ENCODE results near the gene FAM83F. TPM values are rescaled to one million over a fixed set of nuclear protein-coding genes. Genes with fewer than 3 reads are reported as not detected.

Gene FAM83F
- total RNA-seq, 1 experiment from 2014 or later = not detected

DNA sequence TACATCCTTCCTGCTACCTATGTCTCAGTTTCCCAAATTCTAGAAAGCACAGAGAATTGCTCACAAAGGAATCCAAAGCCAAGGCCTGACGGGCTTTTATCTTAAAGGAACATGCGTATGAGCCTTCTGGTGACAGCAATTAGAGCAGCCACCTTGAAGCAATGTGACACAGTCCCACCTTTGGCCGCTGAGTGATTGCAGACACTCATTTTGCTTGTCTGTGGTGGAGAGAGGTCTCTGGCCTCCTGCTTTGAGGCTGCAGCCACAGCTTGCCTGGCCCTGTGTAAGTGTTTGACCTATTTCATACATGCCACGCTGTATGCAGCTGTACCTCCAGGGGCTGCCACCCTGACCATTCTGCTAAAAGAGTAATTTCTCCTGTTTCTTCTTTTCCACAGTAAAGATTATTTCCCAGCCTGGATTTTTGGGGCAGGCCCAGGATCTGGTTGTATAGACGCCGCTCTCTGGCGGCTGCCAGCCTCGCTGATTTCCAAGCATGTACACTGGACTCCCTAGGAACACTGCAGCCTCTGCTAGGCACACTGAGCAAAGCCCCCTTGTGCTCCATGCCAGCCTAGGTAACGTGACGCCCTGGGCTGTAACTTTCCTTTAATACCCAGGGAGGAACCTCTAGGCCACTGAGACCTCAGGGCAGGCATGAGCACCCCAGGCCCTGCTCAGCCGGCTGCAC, 35.7 kb upstream of the FAM83F start:
- no peak for DNase-seq
- Histone ChIP-seq H3K27ac (no peak overlapping the region), H3K9me3 (replicated peaks) (no peaks in the 10 kb centered on the region), H3K4me1 (no peaks in the 10 kb centered on the region), H3K4me3 (no peak overlapping the region), H3K27me3 (no peaks in the 10 kb centered on the region), H3K36me3 (no peaks in the 10 kb centered on the region)

DNA sequence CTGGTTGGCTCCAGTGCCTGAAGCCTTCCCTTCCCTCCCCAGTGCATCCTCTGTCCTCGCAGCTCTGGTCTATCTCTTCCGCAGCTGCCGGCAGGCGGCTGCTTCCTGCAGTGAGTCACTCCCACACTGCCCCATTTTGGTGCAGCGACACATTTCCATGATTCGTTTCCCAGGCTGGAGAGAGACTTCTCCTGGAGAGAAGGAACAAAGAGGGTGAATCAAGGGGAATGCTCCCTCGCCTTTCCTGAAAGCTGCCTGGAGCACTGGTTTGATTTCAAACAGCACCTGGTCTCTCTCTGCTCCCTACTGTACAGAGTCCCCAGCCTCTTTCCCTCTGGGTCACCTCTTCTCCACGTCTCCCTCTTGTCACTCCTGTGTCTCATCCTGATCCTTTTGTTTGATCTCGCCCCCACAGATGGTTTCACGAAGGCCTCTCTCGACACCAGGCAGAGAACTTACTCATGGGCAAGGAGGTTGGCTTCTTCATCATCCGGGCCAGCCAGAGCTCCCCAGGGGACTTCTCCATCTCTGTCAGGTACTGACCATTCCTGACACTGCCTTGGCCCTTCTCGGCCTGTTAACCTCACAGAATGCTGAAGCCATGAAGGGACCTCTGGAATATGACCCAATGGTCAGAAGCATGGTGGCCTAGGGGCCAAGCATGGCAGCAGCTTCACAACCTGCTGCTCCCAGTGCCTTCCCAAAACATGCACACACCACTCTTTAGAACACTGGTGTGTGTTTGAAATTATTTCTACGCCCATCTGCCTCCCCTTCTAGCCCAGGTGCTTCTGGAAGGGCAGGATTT, 34.9 kb upstream of the FAM83F start, which contains the start of gene TMA7B:
Gene TMA7B (plus strand): TSS at position 758 of the 808 bp plus-strand sequence. CDS start 3,978 bp downstream, outside the sequence.
- H3K27ac ChIP-seq = peak within 1 kb of the TSS; percentile 10; the same call in 1 of the 2 replicates
- H3K9me3 ChIP-seq (replicated peaks) = no peaks in the 10 kb centered on the region
- H3K36me3 ChIP-seq = no peaks in the 10 kb centered on the region
- H3K4me1 ChIP-seq = no peaks in the 10 kb centered on the region
- H3K4me3 ChIP-seq = no peak within 1 kb of the TSS
- DNase-seq = peak; percentile 19 to 45
- no peaks in the 10 kb centered on the region for H3K27me3 ChIP-seq

DNA sequence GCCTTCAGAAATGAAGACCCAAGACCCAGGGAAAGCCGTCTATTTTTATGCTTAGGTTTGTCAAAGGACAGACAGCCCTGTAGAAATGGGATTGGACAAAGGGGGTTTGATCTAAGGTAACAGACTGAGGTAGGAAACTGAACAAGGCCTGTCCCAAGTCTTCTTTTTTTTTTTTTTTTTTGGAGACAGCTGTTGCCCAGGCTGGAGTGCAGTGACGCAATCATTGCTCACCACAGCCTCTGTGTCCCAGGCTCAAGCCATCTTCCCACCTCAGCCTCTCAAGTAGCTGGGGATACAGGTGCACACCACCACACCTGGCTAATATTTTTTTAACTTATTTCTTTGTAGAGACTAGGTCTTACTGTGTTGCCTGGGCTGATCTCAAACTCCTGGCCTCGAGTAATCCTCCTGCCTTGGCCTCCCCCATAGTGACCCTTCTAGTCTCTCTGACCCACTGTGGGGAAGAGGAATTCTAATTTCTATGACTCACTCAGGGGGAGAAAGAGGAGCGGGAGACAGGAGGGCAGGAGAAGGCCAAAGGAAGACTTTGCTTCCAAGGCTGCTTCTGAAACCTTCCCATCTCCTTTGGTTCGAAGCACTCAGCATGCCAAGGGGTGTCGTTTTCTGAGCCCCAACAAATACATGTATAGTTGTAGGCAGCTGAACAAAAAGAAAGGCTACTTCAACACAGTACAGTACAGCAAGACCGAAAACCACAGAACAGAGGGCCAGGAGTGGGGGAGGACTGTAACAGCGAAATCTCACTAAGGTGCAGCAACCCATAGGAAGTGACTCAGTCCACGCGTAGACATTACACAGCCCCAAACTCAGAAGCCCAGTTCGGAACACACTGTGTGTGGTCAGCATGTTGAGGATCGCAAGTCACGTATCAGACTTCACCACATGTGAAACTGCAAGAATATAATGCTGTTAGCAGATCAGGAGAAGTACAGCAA, 33.7 kb upstream of the FAM83F start:
- Histone ChIP-seq H3K27ac (0 out of 2 replicates have a peak overlapping the region, but pooled peaks have one; percentile 10), H3K4me1 (no peaks in the 10 kb centered on the region), H3K4me3 (no peak overlapping the region), H3K36me3 (no peaks in the 10 kb centered on the region), H3K27me3 (no peaks in the 10 kb centered on the region), H3K9me3 (replicated peaks) (no peaks in the 10 kb centered on the region)
- DNase-seq = peak; percentile 17 to 33

DNA sequence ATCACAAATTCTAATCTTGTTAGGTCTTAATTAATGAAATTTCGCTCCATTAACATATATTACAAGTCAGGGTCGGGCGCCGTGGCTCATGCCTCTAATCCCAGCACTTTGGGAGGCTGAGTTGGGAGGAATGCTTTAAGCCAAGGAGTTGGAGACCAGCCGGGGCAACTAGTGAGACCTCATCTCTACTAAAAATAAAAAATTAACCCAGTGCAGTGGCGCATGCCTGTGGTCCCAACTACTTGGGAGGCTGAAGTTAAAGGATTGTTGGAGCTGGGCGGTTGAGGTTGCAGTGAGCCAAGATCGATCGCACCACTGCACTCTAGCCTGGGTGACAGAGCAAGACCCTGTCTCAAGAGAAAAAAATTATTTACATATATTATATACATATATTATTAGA, 32.7 kb upstream of the FAM83F start:
- Histone ChIP-seq H3K4me1 (no peaks in the 10 kb centered on the region), H3K27ac (no peak overlapping the region), H3K9me3 (replicated peaks) (no peaks in the 10 kb centered on the region), H3K4me3 (no peak overlapping the region), H3K27me3 (no peaks in the 10 kb centered on the region), H3K36me3 (no peaks in the 10 kb centered on the region)
- DNase-seq = no peak

DNA sequence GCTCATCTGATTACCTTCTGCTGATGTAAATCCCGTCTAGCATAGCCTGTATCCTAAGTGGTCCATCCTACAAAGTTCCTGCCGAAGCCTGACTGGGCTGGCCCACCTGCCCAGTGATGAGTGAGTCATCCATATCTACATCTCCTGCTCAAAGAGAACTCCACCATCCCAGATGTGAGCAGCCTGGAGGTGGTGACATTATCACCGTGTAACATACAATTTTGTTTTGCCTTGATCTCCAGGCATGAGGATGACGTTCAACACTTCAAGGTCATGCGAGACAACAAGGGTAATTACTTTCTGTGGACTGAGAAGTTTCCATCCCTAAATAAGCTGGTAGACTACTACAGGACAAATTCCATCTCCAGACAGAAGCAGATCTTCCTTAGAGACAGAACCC, 29.0 kb upstream of the FAM83F start:
- H3K4me3 ChIP-seq = no peak overlapping the region
- H3K36me3 ChIP-seq = no peaks in the 10 kb centered on the region
- H3K9me3 ChIP-seq (replicated peaks) = no peaks in the 10 kb centered on the region
- H3K27ac ChIP-seq = no peak overlapping the region
- H3K4me1 ChIP-seq = no peaks in the 10 kb centered on the region
- no peak for DNase-seq
- no peaks in the 10 kb centered on the region for H3K27me3 ChIP-seq

DNA sequence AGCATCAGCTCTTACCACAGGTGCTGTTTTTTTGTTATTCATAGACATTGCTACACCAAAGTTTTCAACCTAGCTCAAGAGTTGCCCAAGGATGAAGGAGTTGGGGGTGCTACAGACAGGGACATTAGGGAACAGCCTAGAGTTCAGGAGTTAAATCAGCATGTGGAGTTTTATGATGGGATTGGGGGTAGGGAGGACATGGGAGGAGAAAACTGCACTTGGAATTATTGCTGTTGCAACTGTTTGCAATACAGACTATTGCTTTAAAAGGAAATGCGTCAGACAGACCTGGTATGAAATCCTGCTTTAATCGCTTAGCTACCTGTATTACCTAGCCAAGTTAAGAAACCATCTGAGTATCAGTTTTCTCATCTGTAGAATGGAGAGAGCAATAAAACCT, 28.3 kb upstream of the FAM83F start:
- Histone ChIP-seq H3K27me3 (no peaks in the 10 kb centered on the region), H3K27ac (no peak overlapping the region)
- no peak for DNase-seq

DNA sequence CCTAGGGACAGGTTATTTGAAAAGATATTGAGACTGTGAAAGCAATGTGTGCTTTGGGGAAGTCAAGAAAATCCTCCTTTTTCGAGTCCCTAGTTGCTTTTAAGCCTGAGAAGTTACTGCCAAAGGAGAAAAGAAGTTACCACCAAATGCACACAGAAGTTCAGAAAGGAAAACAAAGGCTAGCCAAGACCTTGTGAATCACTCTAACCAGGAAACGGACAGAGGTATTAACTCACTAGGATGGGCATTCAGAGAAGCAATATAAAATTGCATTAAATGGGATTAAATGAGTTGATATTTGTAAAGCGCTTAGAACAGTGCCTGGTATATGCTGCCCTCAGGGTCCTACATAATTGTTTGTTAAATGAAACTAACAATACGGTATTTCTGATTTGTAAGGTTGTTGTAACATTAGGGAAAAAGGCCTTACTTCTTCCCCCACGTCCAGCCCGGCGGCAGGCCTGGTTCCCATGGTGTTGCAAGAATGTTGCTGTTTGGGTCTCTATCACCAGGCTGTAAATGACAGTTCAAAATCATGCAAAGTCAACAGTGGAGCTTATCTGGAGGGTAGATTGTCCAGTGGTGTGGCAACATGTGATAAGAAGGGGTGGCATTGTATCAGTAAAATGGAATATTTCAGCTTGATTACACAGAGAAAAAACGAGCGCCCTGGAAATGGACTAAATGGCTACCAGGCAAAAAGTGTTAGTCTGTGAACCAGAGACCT, 27.5 kb upstream of the FAM83F start:
- H3K27ac ChIP-seq = no peak overlapping the region
- H3K4me1 ChIP-seq = no peaks in the 10 kb centered on the region
- no peak for DNase-seq
- H3K27me3 ChIP-seq = peaks cover 2% of the 10 kb centered on the region; the same call in 1 of the 2 replicates
- no peaks in the 10 kb centered on the region for H3K9me3 ChIP-seq (replicated peaks)
- no peaks in the 10 kb centered on the region for H3K36me3 ChIP-seq
- H3K4me3 ChIP-seq = no peak overlapping the region

More for the DNA sequence above, 28.3 kb upstream of the FAM83F start:
- no peaks in the 10 kb centered on the region for H3K4me1 ChIP-seq
- H3K9me3 ChIP-seq (replicated peaks) = no peaks in the 10 kb centered on the region
- no peak overlapping the region for H3K4me3 ChIP-seq
- no peaks in the 10 kb centered on the region for H3K36me3 ChIP-seq

DNA sequence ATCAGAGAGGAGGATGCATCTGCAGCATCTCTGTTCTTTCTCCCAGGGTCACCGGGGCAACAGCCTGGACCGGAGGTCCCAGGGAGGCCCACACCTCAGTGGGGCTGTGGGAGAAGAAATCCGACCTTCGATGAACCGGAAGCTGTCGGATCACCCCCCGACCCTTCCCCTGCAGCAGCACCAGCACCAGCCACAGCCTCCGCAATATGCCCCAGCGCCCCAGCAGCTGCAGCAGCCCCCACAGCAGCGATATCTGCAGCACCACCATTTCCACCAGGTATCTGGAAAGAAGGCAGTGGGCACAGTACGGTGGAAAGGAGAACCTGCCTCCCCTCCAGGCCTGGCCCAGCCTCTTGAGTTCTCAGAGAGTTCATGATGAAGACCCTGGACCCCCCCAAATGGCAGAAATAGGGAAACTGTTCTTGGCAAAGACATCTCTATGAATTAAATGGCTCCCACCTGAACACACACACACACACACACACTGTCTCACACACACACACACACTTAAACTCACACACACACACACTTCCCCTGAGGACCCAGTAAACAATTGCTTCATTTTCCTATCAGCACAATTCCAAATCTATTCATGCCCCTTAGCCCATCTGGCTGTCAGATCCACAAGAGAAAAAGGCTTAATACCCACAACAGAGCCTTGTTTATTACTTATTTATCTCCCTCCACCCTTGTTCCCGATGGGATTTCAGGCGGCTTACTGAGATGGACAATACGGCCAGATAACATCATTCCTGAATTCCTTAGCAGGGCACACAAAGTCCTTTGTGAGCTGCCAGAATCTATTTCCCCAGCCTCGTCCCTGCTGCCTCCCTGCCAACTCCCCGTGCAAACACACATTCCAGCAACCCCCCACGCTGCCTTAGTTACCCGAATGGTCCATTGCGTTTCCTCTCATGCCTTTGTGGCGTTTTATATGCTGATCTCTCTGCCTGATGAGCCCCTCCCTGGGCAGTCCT, 26.5 kb upstream of the FAM83F start:
- no peaks in the 10 kb centered on the region for H3K36me3 ChIP-seq
- H3K9me3 ChIP-seq (replicated peaks) = no peaks in the 10 kb centered on the region
- no peak overlapping the region for H3K27ac ChIP-seq
- H3K4me3 ChIP-seq = no peak overlapping the region
- H3K27me3 ChIP-seq = peaks cover 3% of the 10 kb centered on the region; the same call in 1 of the 2 replicates
- no peak for DNase-seq
- H3K4me1 ChIP-seq = no peaks in the 10 kb centered on the region

DNA sequence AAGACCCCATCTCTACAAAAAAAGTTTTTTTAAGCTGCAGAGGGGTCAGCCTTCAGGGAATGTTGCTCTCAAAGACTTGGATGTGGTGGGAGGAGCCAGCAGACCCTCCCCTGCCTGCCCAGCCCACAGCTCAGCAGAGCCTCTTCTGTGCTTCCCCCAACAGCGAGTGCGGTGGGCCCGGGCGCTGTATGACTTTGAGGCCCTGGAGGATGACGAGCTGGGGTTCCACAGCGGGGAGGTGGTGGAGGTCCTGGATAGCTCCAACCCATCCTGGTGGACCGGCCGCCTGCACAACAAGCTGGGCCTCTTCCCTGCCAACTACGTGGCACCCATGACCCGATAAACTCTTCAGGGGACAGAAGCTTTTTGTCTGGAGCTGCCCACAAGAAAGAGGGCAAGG, 24.0 kb upstream of the FAM83F start:
- DNase-seq = no peak
- no peaks in the 10 kb centered on the region for H3K4me1 ChIP-seq
- H3K27ac ChIP-seq = no peak overlapping the region
- no peaks in the 10 kb centered on the region for H3K36me3 ChIP-seq
- no peak overlapping the region for H3K4me3 ChIP-seq
- H3K9me3 ChIP-seq (replicated peaks) = no peaks in the 10 kb centered on the region
- H3K27me3 ChIP-seq = peaks cover 3% of the 10 kb centered on the region; the same call in 1 of the 2 replicates

DNA sequence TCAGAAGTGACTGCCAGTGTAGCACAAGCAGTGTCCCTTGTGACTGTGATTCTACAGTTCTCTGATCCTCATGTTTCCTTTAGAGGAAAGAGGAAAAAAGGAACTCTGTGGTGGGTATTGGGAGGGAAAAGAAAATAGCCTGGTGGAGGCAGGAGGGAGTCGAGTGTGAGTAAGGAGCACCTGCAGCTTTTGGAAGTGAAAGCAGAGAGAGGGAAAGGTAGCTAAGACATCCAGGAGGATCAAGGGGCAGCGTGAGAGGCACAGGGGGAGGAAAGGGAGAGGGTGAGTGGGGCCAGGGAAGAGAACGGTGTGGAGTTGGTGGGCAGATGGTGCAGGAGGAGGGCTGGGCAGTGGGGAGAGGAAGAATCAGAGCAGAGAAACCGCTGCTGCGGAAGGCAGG, 22.1 kb upstream of the FAM83F start:
- no peak overlapping the region for H3K4me3 ChIP-seq
- no peak for DNase-seq
- no peaks in the 10 kb centered on the region for H3K36me3 ChIP-seq
- H3K27me3 ChIP-seq = peaks cover 3% of the 10 kb centered on the region; the same call in 1 of the 2 replicates
- H3K27ac ChIP-seq = no peak overlapping the region
- H3K9me3 ChIP-seq (replicated peaks) = no peaks in the 10 kb centered on the region
- no peaks in the 10 kb centered on the region for H3K4me1 ChIP-seq

DNA sequence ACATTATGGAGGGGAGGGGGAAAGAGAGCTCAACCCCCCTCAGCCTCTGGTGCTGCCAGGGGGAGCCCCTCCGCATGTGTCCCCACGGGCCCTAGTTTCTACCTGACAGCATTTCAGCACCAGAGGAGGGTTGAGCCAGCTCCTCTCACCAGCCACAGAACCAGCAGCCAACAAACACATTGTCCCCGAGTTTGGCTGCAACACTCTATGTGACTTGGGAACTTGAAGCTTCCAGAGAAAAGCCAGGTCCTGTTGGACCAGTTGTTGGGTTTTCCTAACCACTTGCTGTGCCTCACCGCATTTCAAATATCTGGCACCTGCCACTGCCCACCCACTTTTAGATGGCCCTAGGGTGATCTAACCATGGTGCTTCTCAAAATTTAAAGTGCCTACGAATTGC, 21.1 kb upstream of the FAM83F start:
- Histone ChIP-seq H3K4me3 (no peak overlapping the region), H3K9me3 (replicated peaks) (no peaks in the 10 kb centered on the region), H3K4me1 (no peaks in the 10 kb centered on the region), H3K36me3 (no peaks in the 10 kb centered on the region), H3K27me3 (peaks cover 3% of the 10 kb centered on the region; the same call in 1 of the 2 replicates), H3K27ac (no peak overlapping the region)
- no peak for DNase-seq

DNA sequence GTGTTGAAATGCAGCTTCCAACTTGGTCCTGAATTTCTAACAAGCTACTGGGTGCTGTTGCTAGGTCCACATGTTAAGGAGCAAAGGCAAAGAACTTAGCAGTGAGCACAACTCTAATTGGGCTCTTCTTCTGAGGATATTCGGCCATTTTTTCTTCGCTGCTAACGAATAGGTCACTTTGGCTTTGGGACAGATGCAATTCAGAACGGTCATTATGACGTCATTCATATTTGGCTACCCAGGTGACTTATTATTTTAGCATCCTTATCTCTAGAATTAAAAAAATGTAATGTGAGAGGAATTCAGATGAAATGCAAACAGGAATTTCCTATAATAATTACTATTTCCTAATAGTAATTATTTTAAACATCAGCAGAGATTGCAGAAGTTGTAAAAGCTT, 20.7 kb upstream of the FAM83F start:
- no peak for DNase-seq
- Histone ChIP-seq H3K9me3 (replicated peaks) (no peaks in the 10 kb centered on the region), H3K27ac (no peak overlapping the region), H3K36me3 (no peaks in the 10 kb centered on the region), H3K4me1 (no peaks in the 10 kb centered on the region), H3K27me3 (peaks cover 3% of the 10 kb centered on the region; the same call in 1 of the 2 replicates), H3K4me3 (no peak overlapping the region)

DNA sequence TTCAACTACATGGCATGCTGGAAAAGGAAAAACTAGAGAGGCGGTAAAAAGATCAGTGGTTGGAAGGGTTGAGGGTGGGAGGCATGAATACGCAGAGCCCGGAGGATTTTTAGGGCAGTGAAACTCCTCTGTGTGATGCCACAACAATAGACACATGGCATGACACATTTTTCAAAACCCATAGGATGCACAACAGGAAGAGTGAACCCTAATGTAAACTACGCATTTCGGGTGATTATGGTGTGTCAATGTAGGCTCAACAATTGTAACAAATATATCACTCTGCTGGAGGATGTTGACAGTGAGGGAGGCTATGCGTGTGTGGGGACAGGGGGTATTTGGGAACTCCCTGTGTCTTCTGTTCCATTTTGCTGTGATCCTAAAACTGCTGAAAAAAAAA, 15.7 kb upstream of the FAM83F start:
- no peak overlapping the region for H3K27ac ChIP-seq
- H3K36me3 ChIP-seq = no peaks in the 10 kb centered on the region
- no peaks in the 10 kb centered on the region for H3K9me3 ChIP-seq (replicated peaks)
- no peaks in the 10 kb centered on the region for H3K4me1 ChIP-seq
- H3K27me3 ChIP-seq = no peaks in the 10 kb centered on the region
- DNase-seq = no peak
- H3K4me3 ChIP-seq = no peak overlapping the region

Data from SJCRH30 (cell line).